HG02571 (cell line): ENCODE results near the gene CERS4.
"Not testable (repeated sequence)": the region's sequence is repeated elsewhere in the genome, so short reads cannot be mapped to it uniquely, and the experiment has no call there.

ENCODE experiments used
- ATAC-seq: cut with Tn5 transposase; IDR thresholded peaks from one replicate; pipeline ENCODE4 v1.9.1; 2021; ENCODE audit warnings: mild to moderate bottlenecking, moderate library complexity; ENCODE audit not compliant: unreplicated experiment

The CERS4 gene

GRCh38 chr19:8240274-8241229 lies 31.4 kb downstream of the CERS4 start:
- peak; percentile 62 for ATAC-seq

GRCh38 chr19:8241646-8242045 lies 32.5 kb downstream of the CERS4 start:
- no peak for ATAC-seq

GRCh38 chr19:8242211-8242821 lies 33.1 kb downstream of the CERS4 start:
- ATAC-seq, result no peak

GRCh38 chr19:8243146-8243545 lies 34.0 kb downstream of the CERS4 start:
- no peak for ATAC-seq

- ATAC-seq, result no peak
These were observed 35.3 kb downstream of the CERS4 start for GRCh38 chr19:8244442-8244841.

GRCh38 chr19:8245869-8246835 lies 37.0 kb downstream of the CERS4 start:
- no peak for ATAC-seq

- ATAC-seq, result not testable (repeated sequence)
These were observed 38.1 kb downstream of the CERS4 start for GRCh38 chr19:8247129-8247890.

GRCh38 chr19:8248348-8249328 lies 39.5 kb downstream of the CERS4 start:
- no peak for ATAC-seq

DNA sequence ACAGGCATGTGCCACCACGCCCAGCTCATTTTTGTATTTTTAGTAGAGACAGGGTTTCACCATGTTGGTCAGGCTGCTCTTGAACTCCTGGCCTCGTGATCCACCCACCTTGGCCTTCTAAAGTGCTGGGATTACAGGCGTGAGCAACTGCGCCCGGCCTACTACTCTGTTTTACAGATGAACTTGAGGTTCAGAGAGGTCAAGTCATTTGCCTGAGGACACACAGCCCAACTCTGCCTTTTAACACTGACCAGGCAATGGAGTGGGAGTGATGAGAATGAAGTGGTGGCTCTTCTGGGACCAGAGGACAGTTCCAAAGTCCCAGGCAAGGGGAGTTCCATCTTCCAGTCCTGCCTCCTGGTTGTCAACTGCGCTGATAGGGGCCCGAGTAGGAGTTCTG lies 41.4 kb downstream of the CERS4 start:
- no peak for ATAC-seq

- ATAC-seq, result no peak
These were observed 41.9 kb downstream of the CERS4 start for GRCh38 chr19:8251025-8251472.

DNA sequence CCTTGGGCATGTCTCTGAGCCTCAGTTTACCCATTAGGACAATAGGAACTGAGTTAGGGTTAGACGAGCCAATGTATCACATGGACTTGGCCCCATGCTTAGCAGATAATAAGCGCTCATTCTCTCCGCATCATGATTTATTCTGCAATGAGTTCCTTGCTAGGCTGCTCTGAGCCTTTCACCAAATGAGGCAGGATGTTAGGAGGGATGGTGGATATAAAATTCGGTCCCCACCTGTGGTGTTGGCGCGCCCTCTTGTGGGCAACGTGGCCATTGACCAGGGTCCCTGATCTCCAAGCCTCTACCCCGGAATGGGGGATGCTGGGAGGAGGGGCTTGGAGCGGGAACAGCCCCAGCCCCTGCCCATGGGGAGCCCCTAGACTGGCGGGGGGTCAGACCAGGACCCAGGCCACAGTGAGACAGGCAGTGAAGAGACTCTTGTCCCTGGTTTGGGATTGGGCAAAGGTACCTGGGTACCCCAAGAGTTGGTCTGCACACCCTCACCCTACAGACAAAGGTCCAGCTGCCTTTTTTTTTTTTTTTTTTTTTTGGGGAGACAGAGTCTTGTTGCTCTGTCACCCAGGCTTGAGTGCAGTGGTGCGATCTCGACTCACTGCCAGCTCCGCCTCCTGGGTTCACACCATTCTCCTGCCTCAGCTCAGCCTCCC lies 43.9 kb downstream of the CERS4 start:
- ATAC-seq, result no peak

- ATAC-seq, result no peak
These were observed 44.5 kb downstream of the CERS4 start for GRCh38 chr19:8253678-8254077.

GRCh38 chr19:8254286-8255001 lies 45.3 kb downstream of the CERS4 start:
- no peak for ATAC-seq

DNA sequence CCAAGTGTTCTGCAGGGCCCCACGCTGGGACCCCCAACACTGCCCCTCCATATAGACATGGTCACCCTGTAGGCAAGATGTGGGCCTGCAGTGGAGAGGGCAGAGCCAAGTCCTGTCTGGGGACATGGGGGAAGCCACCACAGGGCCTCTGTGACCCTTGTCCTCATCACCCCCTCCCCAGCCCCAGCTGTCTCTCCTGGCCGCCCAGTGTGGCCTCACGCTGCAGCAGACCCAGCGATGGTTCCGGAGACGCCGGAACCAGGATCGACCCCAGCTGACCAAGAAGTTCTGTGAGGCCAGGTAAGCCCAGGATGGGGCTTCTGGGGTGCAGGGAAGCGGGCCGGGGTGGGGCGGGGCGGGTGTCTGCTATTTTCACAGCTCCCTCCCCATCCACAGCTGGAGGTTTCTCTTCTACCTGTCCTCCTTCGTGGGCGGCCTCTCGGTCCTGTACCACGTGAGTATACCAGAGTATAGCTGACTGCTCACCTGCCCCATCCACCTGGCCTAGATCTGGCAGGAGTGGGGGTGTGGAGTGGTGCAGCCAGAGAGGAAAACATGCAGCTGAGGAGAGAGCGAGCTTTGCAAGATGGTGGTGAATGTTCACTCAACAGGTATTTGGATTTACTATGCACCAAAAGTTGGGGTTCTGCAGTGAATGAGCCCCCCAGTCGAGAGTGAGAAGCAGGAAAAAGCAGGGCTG lies 46.4 kb downstream of the CERS4 start:
- ATAC-seq, result no peak

- ATAC-seq, result no peak
These were observed 47.3 kb downstream of the CERS4 start for GRCh38 chr19:8256276-8257051.

DNA sequence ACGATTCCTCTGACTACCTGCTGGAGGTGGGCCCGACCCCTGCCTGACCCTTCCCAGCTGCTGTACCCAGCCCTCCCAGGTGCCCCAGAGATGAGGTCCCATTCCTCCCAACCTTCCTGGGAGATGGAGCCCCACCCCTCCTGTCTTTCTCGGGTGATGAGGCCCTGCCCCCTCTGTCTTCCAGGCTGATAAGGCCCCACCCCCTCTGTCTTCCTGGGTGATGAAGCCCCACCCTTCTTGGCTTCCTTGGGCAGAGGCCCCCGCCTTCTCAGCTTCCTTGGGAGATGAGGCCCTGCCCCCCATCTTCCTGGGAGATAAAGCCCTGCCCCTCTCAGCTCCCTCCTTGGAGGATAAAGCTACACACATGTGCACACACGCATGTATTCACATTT lies 47.9 kb downstream of the CERS4 start:
- ATAC-seq, result no peak
